CD14-positive monocyte (primary cell): ENCODE results near the gene MATK. TPM values are rescaled to one million over a fixed set of nuclear protein-coding genes. Genes with fewer than 3 reads are reported as not detected.

Experiments
- DNase-seq, 3 donors: peaks; one replicate each; pipeline ENCODE4 v3.0.0-alpha.2; 2011 to 2022
- H2AFZ ChIP-seq: 2 replicates; pipeline ENCODE4 v1.6.0; 2012; ENCODE audit warnings: mild to moderate bottlenecking, low read depth, low read length, inconsistent platforms; ENCODE audit not compliant: insufficient read depth, poor library complexity, severe bottlenecking
- H3K27ac ChIP-seq, 2 donors: 1 replicate in 1 of 2; 2 replicates in 1 of 2; pipeline ENCODE4 v1.5.1; 2012 to 2013; ENCODE audit warnings: low read length in 2 of 2, control low read depth in 1 of 2, inconsistent platforms in 1 of 2, low read depth in 1 of 2, mild to moderate bottlenecking in 1 of 2
- H3K27me3 ChIP-seq, 2 donors: one replicate each; pipeline versions ENCODE4 v1.6.0 to v1.6.1; 2011 to 2013; ENCODE audit warnings: low read length in 2 of 2; ENCODE audit not compliant: control insufficient read depth in 2 of 2, insufficient read depth in 2 of 2
- H3K36me3 ChIP-seq, 2 donors: replicated peaks in 1 of 2; 1 replicate in 1 of 2; 2 replicates in 1 of 2; pipeline versions ENCODE4 v1.5.1 to v1.6.1; 2012 to 2013; ENCODE audit warnings: low read length in 2 of 2, control low read depth in 1 of 2, inconsistent platforms in 1 of 2, mild to moderate bottlenecking in 1 of 2; ENCODE audit not compliant: insufficient read depth in 2 of 2, control insufficient read depth in 1 of 2
- H3K4me1 ChIP-seq, 2 donors: 1 replicate in 1 of 2; 2 replicates in 1 of 2; pipeline versions ENCODE4 v1.5.1 to v1.6.1; 2012 to 2013; ENCODE audit warnings: low read length in 2 of 2, control low read depth in 1 of 2, inconsistent platforms in 1 of 2, mild to moderate bottlenecking in 1 of 2, moderate library complexity in 1 of 2; ENCODE audit not compliant: insufficient read depth in 2 of 2, control insufficient read depth in 1 of 2
- H3K4me2 ChIP-seq: replicated peaks from 2 replicates; pipeline ENCODE3; 2012; ENCODE audit warnings: low read length, moderate library complexity, mild to moderate bottlenecking; ENCODE audit not compliant: poor library complexity, severe bottlenecking; ENCODE audit errors: extremely low read depth
- H3K4me3 ChIP-seq, 3 experiments: fragments of 200-600 bp in 1 of 3; sonication (generic) in 1 of 3; replicated peaks in 1 of 3; 1 replicate in 2 of 3; 2 replicates in 1 of 3; pipeline ENCODE4 v1.5.1; 2011 to 2013; ENCODE audit warnings: low read length in 3 of 3, mild to moderate bottlenecking in 3 of 3, control low read depth in 2 of 3, low read depth in 2 of 3, inconsistent platforms in 1 of 3, moderate library complexity in 1 of 3
- H3K79me2 ChIP-seq: 2 replicates; pipeline ENCODE4 v1.6.0; 2012; ENCODE audit warnings: mild to moderate bottlenecking, control low read depth, inconsistent platforms, low read length, moderate library complexity; ENCODE audit not compliant: insufficient read depth
- H3K9ac ChIP-seq: 2 replicates; pipeline ENCODE4 v1.6.0; 2017; ENCODE audit warnings: low read length, mild to moderate bottlenecking; ENCODE audit not compliant: insufficient read depth, poor library complexity, severe bottlenecking
- H3K9me3 ChIP-seq, 2 donors: replicated peaks in 1 of 2; 1 replicate in 1 of 2; 2 replicates in 1 of 2; pipeline versions ENCODE4 v1.5.1 to v1.6.1; 2012 to 2013; ENCODE audit warnings: low read length in 2 of 2, control low read depth in 1 of 2; ENCODE audit not compliant: control insufficient read depth in 1 of 2, insufficient read depth in 1 of 2
- H4K20me1 ChIP-seq: 2 replicates; pipeline ENCODE4 v1.6.0; 2012; ENCODE audit warnings: mild to moderate bottlenecking, low read length, control low read depth, moderate library complexity; ENCODE audit not compliant: insufficient read depth
- H3K27ac Mint-ChIP-seq, 7 donors: one replicate each; pipeline ENCODE4 v1.8.0; 2020; ENCODE audit warnings: mild to moderate bottlenecking in 7 of 7, mixed read lengths in 7 of 7, moderate library complexity in 6 of 7, inconsistent platforms in 2 of 7
- H3K27me3 Mint-ChIP-seq, 3 donors: one replicate each; pipeline ENCODE4 v1.8.0; 2021 to 2022; ENCODE audit warnings: low read depth in 3 of 3, mild to moderate bottlenecking in 3 of 3, mixed read lengths in 3 of 3, moderate library complexity in 3 of 3, inconsistent platforms in 1 of 3
- H3K36me3 Mint-ChIP-seq, 2 donors: one replicate each; pipeline ENCODE4 v1.8.0; 2020; ENCODE audit warnings: mixed read lengths in 2 of 2, inconsistent platforms in 1 of 2, mild to moderate bottlenecking in 1 of 2
- H3K4me1 Mint-ChIP-seq: one replicate; pipeline ENCODE4 v1.8.0; 2020; ENCODE audit warnings: mild to moderate bottlenecking, mixed read lengths
- H3K4me3 Mint-ChIP-seq, 2 donors: one replicate each; pipeline ENCODE4 v1.8.0; 2020; ENCODE audit warnings: mild to moderate bottlenecking in 2 of 2, mixed read lengths in 2 of 2, moderate library complexity in 1 of 2
- H3K9me3 Mint-ChIP-seq, 7 donors: one replicate each; pipeline ENCODE4 v1.8.0; 2020 to 2022; ENCODE audit warnings: mixed read lengths in 7 of 7, mild to moderate bottlenecking in 6 of 7, moderate library complexity in 6 of 7, inconsistent platforms in 2 of 7
- CTCF ChIP-seq: fragments of 200-600 bp; IDR thresholded peaks from one replicate; pipeline ENCODE4 v1.8.0; 2022; ENCODE audit warnings: antibody characterized with exemption, mild to moderate bottlenecking
- WGBS: methylation state at CpG from one replicate; pipeline ENCODE4 v1.1.5; 2013; ENCODE audit warnings: missing lambda C conversion rate; ENCODE audit not compliant: insufficient coverage; 5-methylcytosine and 5-hydroxymethylcytosine counted together
- intact Hi-C, 2 donors: fragments of 100-400 bp; cut with micrococcal nuclease; formaldehyde crosslinking; loops; one replicate each; pipeline versions ENCODE4 v1.15.0 to v1.15.1; 2023
- polyA plus RNA-seq, 3 donors: library from polyadenylated mRNA; depleted of rRNA in 1 of 3; unstranded in 2 of 3; stranded (reverse) in 1 of 3; fragments of 300-500 nt in 2 of 3; fragments of >200 nt in 1 of 3; fragmentation: Illumina TruSeq in 2 of 3; gene quantifications; 1 replicate in 2 of 3; 2 replicates in 1 of 3; pipeline ENCODE4 v1.2.3, GENCODE V29; 2012 to 2021

MATK gene
- polyA plus RNA-seq, 3 donors: 0.20 to 0.44 (median 0.35) TPM

DNA sequence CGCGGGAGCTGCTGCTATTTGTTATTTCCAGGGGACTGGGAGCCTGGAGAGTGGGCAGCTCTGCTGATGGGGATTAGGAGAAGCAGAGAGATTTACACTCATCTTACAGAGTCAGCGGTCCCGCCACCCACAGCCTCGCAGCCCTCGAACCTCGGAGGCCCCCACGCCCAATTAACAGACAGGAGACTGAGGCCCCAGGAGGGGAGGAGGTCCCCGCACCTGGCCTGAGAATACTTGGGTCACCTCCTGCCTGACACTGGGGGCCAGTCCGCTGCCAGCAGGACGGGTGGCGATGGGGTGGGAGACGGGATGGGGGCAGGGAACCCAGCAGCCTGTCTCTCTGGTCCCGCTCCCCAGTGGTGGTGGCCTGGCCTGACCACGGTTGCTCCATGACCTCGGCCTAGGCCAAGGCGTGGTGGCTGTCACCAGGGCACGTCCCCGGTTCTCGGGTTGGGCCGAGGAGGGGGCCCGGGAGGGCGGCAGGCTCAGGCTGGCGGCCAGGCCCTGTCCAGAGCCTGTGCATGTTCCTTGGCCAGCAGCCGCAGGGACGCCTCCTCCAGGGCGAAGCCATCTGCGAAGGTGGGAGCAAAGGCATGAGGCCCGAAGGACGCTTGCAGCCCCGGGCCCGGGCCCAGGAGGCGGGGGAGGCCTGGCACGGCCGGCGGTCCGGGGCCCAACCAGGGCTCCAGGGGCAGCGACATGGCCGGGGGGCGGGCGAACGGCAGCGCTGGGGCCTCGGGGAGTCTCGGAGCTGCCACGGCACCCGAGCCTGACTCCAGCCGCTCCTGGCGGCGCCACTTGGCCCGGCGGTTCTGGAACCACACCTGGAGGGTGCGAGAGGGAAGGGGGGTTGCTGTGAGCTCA, 15.8 kb downstream of the MATK start:
- Mint-ChIP-seq H3K27me3 (peaks cover 0 to 10% (median 0%) of the 10 kb centered on the region in 3 donors), H3K4me1 (no peaks in the 10 kb centered on the region), H3K36me3 (peaks cover 17 to 45% of the 10 kb centered on the region in 2 donors), H3K4me3 (no peak overlapping the region), H3K9me3 (peaks cover 0 to 3% (median 0%) of the 10 kb centered on the region in 7 donors), H3K27ac (no peak overlapping the region)
- no peak for TF ChIP-seq CTCF
- Histone ChIP-seq H3K4me2 (no peak overlapping the region), H3K27me3 (no peaks in the 10 kb centered on the region), H3K27ac (no peak overlapping the region), H3K4me1 (no peaks in the 10 kb centered on the region), H3K36me3 (peaks cover 35 to 41% of the 10 kb centered on the region in 2 donors), H2AFZ (no peak overlapping the region), H4K20me1 (peaks cover 13% of the 10 kb centered on the region), H3K9me3 (no peaks in the 10 kb centered on the region), H3K9ac (no peak overlapping the region), H3K79me2 (no peaks in the 10 kb centered on the region), H3K4me3 (no peak overlapping the region)
- intact Hi-C loops: no loop called here
- 96% methylated on average over 48 of the region's 53 CpGs for WGBS
- DNase-seq: no peak

DNA sequence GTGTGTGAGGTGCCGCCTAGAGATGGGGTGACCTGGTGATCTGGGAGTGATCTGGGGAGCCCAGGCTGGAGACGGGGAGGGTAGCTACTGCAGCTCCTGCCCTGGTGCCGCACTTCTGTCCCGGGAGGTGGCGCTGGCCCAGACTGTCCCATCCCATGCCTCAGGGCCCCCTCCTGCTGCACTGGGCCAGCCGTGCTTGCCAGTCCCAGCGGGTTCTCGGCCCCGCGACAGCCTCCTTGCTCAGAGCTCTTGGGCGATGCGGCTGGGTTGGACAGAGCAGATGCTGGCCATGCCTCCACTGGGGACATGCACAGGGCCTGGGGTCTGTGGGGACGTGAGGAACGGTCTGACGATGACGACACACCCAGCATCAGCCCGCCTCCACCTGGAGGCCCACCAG, 16.7 kb downstream of the MATK start:
- Histone ChIP-seq H3K9me3 (no peaks in the 10 kb centered on the region), H3K79me2 (no peaks in the 10 kb centered on the region), H3K4me1 (no peaks in the 10 kb centered on the region), H3K4me2 (no peak overlapping the region), H4K20me1 (peaks cover 13% of the 10 kb centered on the region), H3K27me3 (no peaks in the 10 kb centered on the region), H3K4me3 (no peak overlapping the region), H3K9ac (no peak overlapping the region), H2AFZ (no peak overlapping the region), H3K27ac (no peak overlapping the region), H3K36me3 (peaks cover 40 to 46% of the 10 kb centered on the region in 2 donors)
- Mint-ChIP-seq H3K27ac (no peak overlapping the region), H3K9me3 (peaks cover 0 to 3% (median 0%) of the 10 kb centered on the region in 7 donors), H3K4me3 (no peak overlapping the region), H3K4me1 (no peaks in the 10 kb centered on the region), H3K36me3 (peaks cover 17 to 51% of the 10 kb centered on the region in 2 donors), H3K27me3 (peaks cover 0 to 7% (median 0%) of the 10 kb centered on the region in 3 donors)
- WGBS: 92% methylated on average over 17 of the region's 17 CpGs
- TF ChIP-seq CTCF: no peak
- DNase-seq: no peak
- intact Hi-C loops: no loop called here
